ENCODE results near the gene SLC23A2.

SLC23A2 gene

DNA sequence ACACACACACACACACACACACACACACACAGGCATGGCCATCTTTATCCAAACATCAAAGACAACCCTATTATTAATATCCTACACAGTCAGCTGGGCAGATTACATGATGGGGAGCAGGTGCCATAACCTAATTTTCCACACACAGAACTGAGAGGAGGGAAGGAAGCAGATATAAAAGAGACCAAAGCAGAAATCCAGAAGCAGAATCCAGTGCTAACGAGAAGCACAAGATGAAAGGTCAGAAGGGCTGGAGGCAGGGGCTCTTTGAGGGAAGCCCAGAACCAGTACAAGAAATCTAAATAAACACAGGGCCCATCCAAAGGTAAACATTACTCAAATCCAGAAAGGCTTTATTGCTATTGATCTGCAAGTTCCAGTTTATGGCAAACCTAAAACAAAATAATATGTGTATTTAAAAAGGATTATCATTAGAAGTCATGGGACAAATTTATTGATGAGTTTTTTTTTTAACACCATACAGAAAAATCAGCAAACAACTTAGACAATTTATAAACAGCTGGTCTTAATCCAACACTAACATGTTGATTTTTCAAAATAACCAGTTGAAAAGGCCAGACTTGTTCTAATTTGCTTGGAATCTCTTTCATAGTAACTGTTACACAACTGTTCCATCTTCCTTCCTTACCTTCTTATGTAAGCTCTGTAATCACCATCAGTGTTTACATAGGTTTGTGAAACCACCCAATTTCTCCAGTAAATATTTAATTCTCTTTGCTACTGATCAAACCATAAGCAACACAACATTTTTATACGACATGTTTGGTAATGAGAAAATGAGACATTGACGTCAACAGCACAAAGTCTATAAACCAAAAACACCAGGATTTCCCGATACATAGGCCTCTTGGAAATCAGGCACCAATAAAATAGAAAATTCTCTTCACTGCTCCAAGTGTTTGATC is 34.2 kb downstream of the SLC23A2 start:
- H3K36me3 ChIP-seq (ENCODE audit: insufficient read depth, low read length) = no peaks in the 10 kb centered on the region

DNA sequence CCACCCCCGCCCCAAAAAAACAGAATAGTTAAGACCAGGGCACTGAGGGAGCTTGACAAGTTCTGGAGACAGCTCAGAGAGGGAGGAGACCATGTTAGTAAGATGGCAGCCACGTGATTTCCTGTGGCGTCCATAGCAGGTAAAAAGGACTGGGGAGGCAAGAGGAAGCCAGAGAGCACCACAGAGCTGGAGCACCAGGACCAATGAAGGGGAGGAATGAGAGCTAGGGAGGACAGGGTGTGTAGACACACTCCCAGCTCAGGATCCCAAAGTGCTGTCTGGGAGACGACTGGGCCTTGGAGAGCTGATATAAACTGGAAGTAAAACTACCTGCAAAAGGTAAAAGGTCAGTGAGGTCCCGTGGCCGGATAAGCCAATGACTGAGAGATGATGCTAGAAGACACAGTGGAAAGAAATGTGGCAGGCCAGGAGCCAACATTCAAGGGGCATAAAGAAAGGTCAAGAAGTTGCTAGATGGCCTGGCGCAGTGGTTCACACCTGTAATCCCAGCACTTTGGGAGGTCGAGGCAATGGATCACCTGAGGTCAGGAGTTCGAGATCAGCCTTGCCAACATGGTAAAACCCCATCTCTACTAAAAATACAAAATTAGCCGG is 39.0 kb downstream of the SLC23A2 start:
- Histone ChIP-seq H3K27me3 (ENCODE audit: insufficient read depth, low read length) (no peaks in the 10 kb centered on the region), H3K36me3 (ENCODE audit: insufficient read depth, low read length) (no peaks in the 10 kb centered on the region), H3K4me1 (ENCODE audit: control insufficient read depth, insufficient read depth, low read length, unreplicated experiment) (peaks cover 12% of the 10 kb centered on the region), H3K4me3 (ENCODE audit: low read depth, low read length) (no peak overlapping the region), H3K27ac (ENCODE audit: low read depth, low read length) (peak overlapping the region; percentile 29; the same call in 1 of the 2 replicates), H3K79me2 (ENCODE audit: control insufficient read depth, insufficient read depth, low read length, unreplicated experiment) (peaks cover 5% of the 10 kb centered on the region), H2AFZ (ENCODE audit: low read length, unreplicated experiment) (no peak overlapping the region)

More for the DNA sequence above, 34.2 kb downstream of the SLC23A2 start:
- H2AFZ ChIP-seq (ENCODE audit: low read length, unreplicated experiment) = no peak overlapping the region
- no peaks in the 10 kb centered on the region for H3K27me3 ChIP-seq (ENCODE audit: insufficient read depth, low read length)
- H3K4me1 ChIP-seq (ENCODE audit: control insufficient read depth, insufficient read depth, low read length, unreplicated experiment) = peaks cover 4% of the 10 kb centered on the region
- H3K27ac ChIP-seq (ENCODE audit: low read depth, low read length) = no peak overlapping the region
- no peak overlapping the region for H3K4me3 ChIP-seq (ENCODE audit: low read depth, low read length)
- peaks cover 16% of the 10 kb centered on the region for H3K79me2 ChIP-seq (ENCODE audit: control insufficient read depth, insufficient read depth, low read length, unreplicated experiment)

DNA sequence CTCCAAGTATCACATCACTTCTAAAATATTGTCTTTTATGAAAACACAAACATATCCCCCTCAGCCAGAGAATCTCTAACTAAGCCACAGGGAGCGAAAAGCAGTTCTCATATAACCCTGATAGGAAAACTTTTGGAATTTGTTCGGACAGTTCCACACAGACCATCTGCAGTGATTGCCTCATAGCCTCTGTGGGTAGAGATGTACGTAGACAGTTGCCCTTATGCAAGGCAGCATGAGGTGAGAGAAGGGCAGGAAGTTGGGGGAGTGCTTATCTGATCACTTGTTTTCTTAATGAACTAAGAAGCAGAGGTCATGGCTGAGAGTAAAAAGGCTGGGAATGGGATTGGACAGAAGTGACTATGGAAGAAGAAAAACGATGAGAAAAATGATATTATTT is 39.6 kb downstream of the SLC23A2 start:
- H3K79me2 ChIP-seq (ENCODE audit: control insufficient read depth, insufficient read depth, low read length, unreplicated experiment) = peaks cover 5% of the 10 kb centered on the region

DNA sequence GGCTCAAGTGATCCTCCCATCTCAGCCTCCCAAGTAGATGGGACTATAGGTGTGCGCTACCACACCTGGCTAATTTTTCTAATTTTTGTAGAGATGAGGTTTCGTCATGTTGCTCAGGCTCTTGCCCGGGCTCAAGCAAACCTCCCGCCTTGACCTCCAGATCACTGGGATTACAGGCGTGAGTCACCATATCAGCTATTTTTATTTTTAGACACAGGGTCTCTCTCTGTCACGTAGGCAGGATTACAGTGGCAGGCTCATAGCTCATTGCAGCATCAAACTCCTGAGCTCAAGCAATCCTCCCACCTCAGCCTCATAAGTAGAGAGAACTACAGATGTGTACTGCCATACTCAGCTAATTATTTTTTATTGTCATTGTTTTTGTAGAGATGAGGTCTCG is 41.7 kb downstream of the SLC23A2 start:
- Histone ChIP-seq H3K27me3 (ENCODE audit: insufficient read depth, low read length) (no peaks in the 10 kb centered on the region), H3K79me2 (ENCODE audit: control insufficient read depth, insufficient read depth, low read length, unreplicated experiment) (peaks cover 5% of the 10 kb centered on the region), H3K36me3 (ENCODE audit: insufficient read depth, low read length) (no peaks in the 10 kb centered on the region), H3K27ac (ENCODE audit: low read depth, low read length) (no peak overlapping the region), H3K4me3 (ENCODE audit: low read depth, low read length) (no peak overlapping the region), H3K4me1 (ENCODE audit: control insufficient read depth, insufficient read depth, low read length, unreplicated experiment) (peaks cover 12% of the 10 kb centered on the region), H2AFZ (ENCODE audit: low read length, unreplicated experiment) (no peak overlapping the region)

More for the DNA sequence above, 39.6 kb downstream of the SLC23A2 start:
- H3K4me1 ChIP-seq (ENCODE audit: control insufficient read depth, insufficient read depth, low read length, unreplicated experiment) = peaks cover 12% of the 10 kb centered on the region
- no peak overlapping the region for H2AFZ ChIP-seq (ENCODE audit: low read length, unreplicated experiment)
- peak overlapping the region; percentile 34; the same call in 1 of the 2 replicates for H3K27ac ChIP-seq (ENCODE audit: low read depth, low read length)
- no peaks in the 10 kb centered on the region for H3K36me3 ChIP-seq (ENCODE audit: insufficient read depth, low read length)
- H3K27me3 ChIP-seq (ENCODE audit: insufficient read depth, low read length) = no peaks in the 10 kb centered on the region
- no peak overlapping the region for H3K4me3 ChIP-seq (ENCODE audit: low read depth, low read length)

DNA sequence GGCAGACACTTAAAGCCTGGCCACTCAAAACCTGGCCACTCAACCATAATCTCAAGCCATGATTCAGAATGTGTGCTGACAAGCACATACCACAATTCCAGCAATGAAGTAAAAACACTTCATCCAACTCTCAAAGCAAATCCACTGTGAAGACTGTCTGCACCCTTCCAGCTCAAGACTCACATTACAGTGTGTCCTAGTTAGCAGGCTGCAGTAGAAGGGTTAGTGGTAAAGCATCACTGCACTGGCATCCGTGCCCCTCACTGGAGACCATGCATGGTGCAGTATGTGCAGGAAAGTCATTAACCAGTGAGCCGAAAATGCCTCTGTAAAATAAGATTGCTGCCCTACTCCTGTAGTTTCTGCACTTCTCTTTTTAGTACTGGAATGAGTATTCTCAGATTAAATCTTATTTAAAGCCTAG is 43.4 kb downstream of the SLC23A2 start:
- H3K4me3 ChIP-seq (ENCODE audit: low read depth, low read length) = no peak overlapping the region
- H3K27me3 ChIP-seq (ENCODE audit: insufficient read depth, low read length) = no peaks in the 10 kb centered on the region
- H3K36me3 ChIP-seq (ENCODE audit: insufficient read depth, low read length) = no peaks in the 10 kb centered on the region
- H2AFZ ChIP-seq (ENCODE audit: low read length, unreplicated experiment) = no peak overlapping the region
- no peak overlapping the region for H3K27ac ChIP-seq (ENCODE audit: low read depth, low read length)
- peaks cover 5% of the 10 kb centered on the region for H3K79me2 ChIP-seq (ENCODE audit: control insufficient read depth, insufficient read depth, low read length, unreplicated experiment)
- peaks cover 12% of the 10 kb centered on the region for H3K4me1 ChIP-seq (ENCODE audit: control insufficient read depth, insufficient read depth, low read length, unreplicated experiment)

DNA sequence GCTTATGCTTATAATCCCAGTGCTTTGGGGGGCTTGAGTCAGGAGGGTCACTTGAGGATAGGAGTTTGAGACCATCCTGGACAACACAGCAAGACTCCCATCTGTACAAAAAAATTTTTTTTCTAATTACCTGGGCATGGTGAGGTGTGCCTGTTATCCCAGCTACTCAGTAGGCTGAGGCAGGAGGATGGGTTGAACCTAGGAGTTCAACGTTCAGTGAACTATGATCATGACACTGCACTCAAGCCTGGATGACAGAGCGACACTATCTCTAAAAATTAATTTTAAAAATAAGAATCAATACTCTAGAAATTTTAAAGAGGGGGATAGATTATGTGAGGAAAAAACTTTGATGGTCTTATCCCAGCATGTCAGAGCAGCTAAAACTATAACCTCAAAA is 44.1 kb downstream of the SLC23A2 start:
- Histone ChIP-seq H3K27me3 (ENCODE audit: insufficient read depth, low read length) (no peaks in the 10 kb centered on the region), H2AFZ (ENCODE audit: low read length, unreplicated experiment) (no peak overlapping the region), H3K4me1 (ENCODE audit: control insufficient read depth, insufficient read depth, low read length, unreplicated experiment) (peaks cover 8% of the 10 kb centered on the region), H3K36me3 (ENCODE audit: insufficient read depth, low read length) (peaks cover 4% of the 10 kb centered on the region; the same call in 1 of the 2 replicates), H3K79me2 (ENCODE audit: control insufficient read depth, insufficient read depth, low read length, unreplicated experiment) (peaks cover 1% of the 10 kb centered on the region), H3K4me3 (ENCODE audit: low read depth, low read length) (no peak overlapping the region), H3K27ac (ENCODE audit: low read depth, low read length) (no peak overlapping the region)

DNA sequence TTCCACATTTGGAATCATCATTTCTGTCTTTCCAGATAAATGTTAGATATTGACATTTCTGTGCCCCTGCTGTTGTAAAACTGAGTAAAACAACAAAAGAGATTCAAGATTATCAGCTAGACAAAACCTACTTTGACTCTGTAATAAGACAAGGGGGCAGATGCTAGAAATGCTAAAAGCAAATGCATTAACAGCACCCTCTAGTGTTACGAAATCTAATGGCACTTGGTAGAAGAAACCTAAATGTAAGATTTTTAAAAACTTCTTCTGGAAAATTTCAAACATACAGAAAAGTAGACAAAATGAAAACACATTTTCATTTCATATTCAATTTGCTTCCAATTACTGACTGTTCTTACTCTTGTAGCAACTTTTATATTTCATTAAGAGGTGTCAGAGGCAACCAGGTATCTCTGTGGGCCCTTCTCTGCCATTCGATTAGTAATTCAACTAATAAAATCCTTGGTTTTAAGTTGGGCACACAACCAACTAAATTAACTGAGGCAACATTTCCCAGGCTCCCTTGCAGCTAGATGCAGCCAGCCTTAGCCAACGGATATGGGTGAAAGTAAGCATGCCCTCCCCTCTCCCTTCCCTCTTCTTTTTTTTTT is 45.0 kb downstream of the SLC23A2 start:
- no peak overlapping the region for H3K27ac ChIP-seq (ENCODE audit: low read depth, low read length)
- H3K4me1 ChIP-seq (ENCODE audit: control insufficient read depth, insufficient read depth, low read length, unreplicated experiment) = peaks cover 6% of the 10 kb centered on the region
- no peaks in the 10 kb centered on the region for H3K79me2 ChIP-seq (ENCODE audit: control insufficient read depth, insufficient read depth, low read length, unreplicated experiment)
- no peaks in the 10 kb centered on the region for H3K27me3 ChIP-seq (ENCODE audit: insufficient read depth, low read length)
- no peak overlapping the region for H2AFZ ChIP-seq (ENCODE audit: low read length, unreplicated experiment)
- H3K36me3 ChIP-seq (ENCODE audit: insufficient read depth, low read length) = peaks cover 5% of the 10 kb centered on the region; the same call in 1 of the 2 replicates
- H3K4me3 ChIP-seq (ENCODE audit: low read depth, low read length) = no peak overlapping the region

DNA sequence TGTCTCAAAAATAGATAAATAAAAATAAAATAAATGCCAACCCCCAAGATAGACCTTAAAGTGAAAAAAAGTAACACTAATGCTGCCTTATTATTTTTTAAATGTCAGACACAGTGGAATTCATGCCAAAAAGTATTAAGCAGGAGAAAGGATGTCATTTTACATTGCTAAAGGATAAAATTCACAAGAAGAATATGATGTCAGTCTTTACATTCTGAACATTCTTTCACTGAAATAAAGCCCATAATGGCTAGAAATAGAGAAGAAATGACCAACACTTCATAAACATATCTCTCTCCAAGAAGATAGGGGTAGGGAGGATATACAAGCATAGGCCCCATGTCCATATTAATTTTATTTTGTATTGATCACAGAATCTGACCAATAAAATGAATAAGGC is 47.4 kb downstream of the SLC23A2 start:
- Histone ChIP-seq H2AFZ (ENCODE audit: low read length, unreplicated experiment) (no peak overlapping the region), H3K79me2 (ENCODE audit: control insufficient read depth, insufficient read depth, low read length, unreplicated experiment) (no peaks in the 10 kb centered on the region), H3K27me3 (ENCODE audit: insufficient read depth, low read length) (no peaks in the 10 kb centered on the region), H3K4me1 (ENCODE audit: control insufficient read depth, insufficient read depth, low read length, unreplicated experiment) (peaks cover 10% of the 10 kb centered on the region), H3K27ac (ENCODE audit: low read depth, low read length) (no peak overlapping the region), H3K4me3 (ENCODE audit: low read depth, low read length) (no peak overlapping the region), H3K36me3 (ENCODE audit: insufficient read depth, low read length) (peaks cover 5% of the 10 kb centered on the region; the same call in 1 of the 2 replicates)

DNA sequence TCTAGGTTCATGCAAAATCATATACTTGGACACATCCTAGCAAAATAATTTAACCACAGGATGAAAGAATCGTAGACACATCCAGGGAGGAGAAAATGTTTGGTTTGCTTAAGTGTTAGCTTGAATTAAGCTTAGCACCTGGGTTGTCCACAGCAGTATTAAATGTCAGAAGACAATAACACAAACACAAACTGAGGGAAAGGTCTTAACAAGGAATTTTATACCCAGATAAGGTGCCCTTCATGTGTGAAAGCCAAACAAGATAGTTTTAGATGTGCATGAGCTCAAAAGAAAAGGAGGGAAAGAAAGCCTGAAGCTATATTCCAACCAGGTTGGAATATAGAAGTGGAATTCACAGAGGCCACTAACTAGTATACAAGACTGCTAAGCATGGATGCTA is 49.1 kb downstream of the SLC23A2 start:
- Histone ChIP-seq H3K27me3 (ENCODE audit: insufficient read depth, low read length) (no peaks in the 10 kb centered on the region), H3K4me3 (ENCODE audit: low read depth, low read length) (no peak overlapping the region), H3K36me3 (ENCODE audit: insufficient read depth, low read length) (peaks cover 5% of the 10 kb centered on the region; the same call in 1 of the 2 replicates), H3K79me2 (ENCODE audit: control insufficient read depth, insufficient read depth, low read length, unreplicated experiment) (no peaks in the 10 kb centered on the region), H2AFZ (ENCODE audit: low read length, unreplicated experiment) (no peak overlapping the region), H3K4me1 (ENCODE audit: control insufficient read depth, insufficient read depth, low read length, unreplicated experiment) (peaks cover 10% of the 10 kb centered on the region), H3K27ac (ENCODE audit: low read depth, low read length) (no peak overlapping the region)

DNA sequence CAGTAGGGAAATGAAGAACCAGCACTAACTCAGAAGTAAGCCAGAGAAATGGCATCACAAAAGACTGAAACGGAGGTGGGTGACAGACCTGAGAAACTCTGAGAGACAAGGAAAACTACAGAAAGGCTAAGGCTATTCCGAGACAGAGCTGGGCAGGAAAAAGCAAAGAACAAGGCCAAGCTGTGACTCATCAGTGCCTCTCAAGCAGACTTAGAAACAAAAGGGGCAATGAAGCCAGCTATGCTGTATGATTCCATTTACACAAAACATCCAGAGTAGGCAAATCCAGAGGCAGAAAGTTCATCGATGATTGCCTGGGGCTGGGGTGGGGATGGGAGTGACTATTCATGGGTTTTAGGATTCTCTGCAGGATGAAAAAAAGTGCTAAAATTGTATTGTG is 50.0 kb downstream of the SLC23A2 start:
- peak overlapping the region; percentile 80 for H2AFZ ChIP-seq (ENCODE audit: low read length, unreplicated experiment)
- H3K4me3 ChIP-seq (ENCODE audit: low read depth, low read length) = peak overlapping the region; percentile 28; the same call in 1 of the 2 replicates
- no peaks in the 10 kb centered on the region for H3K79me2 ChIP-seq (ENCODE audit: control insufficient read depth, insufficient read depth, low read length, unreplicated experiment)
- no peaks in the 10 kb centered on the region for H3K27me3 ChIP-seq (ENCODE audit: insufficient read depth, low read length)
- peaks cover 5% of the 10 kb centered on the region; the same call in 1 of the 2 replicates for H3K36me3 ChIP-seq (ENCODE audit: insufficient read depth, low read length)
- peak overlapping the region; percentile 62 for H3K27ac ChIP-seq (ENCODE audit: low read depth, low read length)
- H3K4me1 ChIP-seq (ENCODE audit: control insufficient read depth, insufficient read depth, low read length, unreplicated experiment) = peaks cover 10% of the 10 kb centered on the region

Data from ACC112 (cell line).